ENCODE results near the gene SC5D. TPM values are rescaled to one million over a fixed set of nuclear protein-coding genes. Genes with fewer than 3 reads are reported as not detected.

SC5D gene
- total RNA-seq, 1 donor from 2014 or later = 55.3 TPM

DNA sequence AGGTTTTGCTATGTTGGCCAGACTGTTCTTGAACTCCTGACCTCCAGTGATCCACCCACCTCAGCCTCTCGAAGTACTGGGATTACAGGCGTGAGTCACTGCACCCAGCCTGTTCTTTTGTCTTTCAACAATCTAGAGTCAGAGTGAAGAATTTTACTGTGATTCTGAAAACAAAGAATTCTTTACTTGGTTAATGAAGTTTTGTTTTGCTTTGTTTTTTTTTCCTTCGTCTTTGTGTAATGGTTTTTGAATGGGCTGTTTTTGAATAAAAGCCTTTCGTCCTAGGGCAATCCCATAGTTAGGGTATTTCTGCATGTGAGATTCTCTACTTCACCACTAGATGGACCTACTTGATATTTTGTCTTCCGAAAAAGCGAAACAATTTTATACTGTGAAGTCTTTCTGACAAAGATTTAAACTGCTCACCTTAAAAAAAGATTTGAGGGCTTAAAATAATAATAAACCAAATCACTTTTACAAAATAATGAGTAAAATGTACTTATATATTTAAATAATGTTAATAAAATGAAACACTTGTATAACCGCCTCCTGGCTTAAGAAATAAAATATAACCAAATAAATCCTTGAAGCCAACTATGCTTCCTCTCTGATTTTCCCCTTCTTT is 43.4 kb upstream of the SC5D start:
- no peak overlapping the region for H3K4me3 ChIP-seq (ENCODE audit: low read depth, low read length)
- no peaks in the 10 kb centered on the region for H3K27me3 ChIP-seq (ENCODE audit: control insufficient read depth, insufficient read depth, low read length)
- TF ChIP-seq, protein P1, sequence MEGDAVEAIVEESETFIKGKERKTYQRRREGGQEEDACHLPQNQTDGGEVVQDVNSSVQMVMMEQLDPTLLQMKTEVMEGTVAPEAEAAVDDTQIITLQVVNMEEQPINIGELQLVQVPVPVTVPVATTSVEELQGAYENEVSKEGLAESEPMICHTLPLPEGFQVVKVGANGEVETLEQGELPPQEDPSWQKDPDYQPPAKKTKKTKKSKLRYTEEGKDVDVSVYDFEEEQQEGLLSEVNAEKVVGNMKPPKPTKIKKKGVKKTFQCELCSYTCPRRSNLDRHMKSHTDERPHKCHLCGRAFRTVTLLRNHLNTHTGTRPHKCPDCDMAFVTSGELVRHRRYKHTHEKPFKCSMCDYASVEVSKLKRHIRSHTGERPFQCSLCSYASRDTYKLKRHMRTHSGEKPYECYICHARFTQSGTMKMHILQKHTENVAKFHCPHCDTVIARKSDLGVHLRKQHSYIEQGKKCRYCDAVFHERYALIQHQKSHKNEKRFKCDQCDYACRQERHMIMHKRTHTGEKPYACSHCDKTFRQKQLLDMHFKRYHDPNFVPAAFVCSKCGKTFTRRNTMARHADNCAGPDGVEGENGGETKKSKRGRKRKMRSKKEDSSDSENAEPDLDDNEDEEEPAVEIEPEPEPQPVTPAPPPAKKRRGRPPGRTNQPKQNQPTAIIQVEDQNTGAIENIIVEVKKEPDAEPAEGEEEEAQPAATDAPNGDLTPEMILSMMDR (IDR thresholded peaks at IDR 0.05; ENCODE audit: insufficient read depth, low read length, severe bottlenecking) = peak; percentile 65
- FAIRE-seq (no peak), DNase-seq (ENCODE audit: low read depth) (peak; percentile 65)
- no peaks in the 10 kb centered on the region for H3K36me3 ChIP-seq (ENCODE audit: control insufficient read depth, insufficient read depth, low read length)

DNA sequence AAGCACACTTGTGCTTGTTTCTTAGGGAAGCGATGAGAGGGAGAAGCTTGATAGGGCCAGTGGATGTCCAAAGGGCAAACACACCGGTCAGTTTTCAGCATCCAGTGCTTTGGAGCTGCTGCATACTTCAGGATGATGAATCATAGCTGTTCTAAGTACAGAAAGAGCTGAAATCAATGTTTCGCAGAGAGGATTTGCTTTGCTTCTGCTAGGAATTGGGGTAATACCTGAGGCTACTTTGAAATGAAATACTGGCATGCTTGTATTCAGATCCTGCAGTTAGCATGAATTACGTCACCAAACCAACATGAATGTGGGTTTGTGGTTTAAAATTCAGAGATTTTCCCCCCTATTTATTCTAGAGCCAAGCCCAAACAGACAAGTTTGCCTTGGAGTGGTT is 41.7 kb upstream of the SC5D start:
- FAIRE-seq (peak; percentile 18), DNase-seq (ENCODE audit: low read depth) (peak; percentile 41)
- TF ChIP-seq, protein P1 (IDR thresholded peaks at IDR 0.05; ENCODE audit: insufficient read depth, low read length, severe bottlenecking) = no peak
- Histone ChIP-seq H3K27me3 (ENCODE audit: control insufficient read depth, insufficient read depth, low read length) (no peaks in the 10 kb centered on the region), H3K4me3 (ENCODE audit: low read depth, low read length) (no peak overlapping the region), H3K36me3 (ENCODE audit: control insufficient read depth, insufficient read depth, low read length) (no peaks in the 10 kb centered on the region)

DNA sequence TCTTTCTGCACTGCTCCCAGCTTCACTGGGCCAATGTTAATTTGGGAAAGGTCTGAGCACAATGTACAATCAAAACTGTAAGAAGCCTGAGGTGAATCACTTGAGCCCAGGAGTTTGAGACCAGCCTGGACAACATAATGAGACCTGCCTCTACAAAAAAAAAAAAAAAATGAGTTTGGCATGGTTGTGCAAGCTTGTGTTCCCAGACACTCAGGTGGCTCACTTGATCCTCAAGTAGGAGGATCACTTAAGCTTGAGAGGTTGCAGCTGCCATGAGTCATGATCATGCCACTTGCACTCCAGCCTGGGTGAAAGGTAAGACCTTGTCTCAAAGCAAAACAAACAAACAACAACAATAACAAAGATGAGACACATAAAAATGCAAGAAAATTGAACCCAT is 38.6 kb upstream of the SC5D start:
- peak; percentile 86 for FAIRE-seq

DNA sequence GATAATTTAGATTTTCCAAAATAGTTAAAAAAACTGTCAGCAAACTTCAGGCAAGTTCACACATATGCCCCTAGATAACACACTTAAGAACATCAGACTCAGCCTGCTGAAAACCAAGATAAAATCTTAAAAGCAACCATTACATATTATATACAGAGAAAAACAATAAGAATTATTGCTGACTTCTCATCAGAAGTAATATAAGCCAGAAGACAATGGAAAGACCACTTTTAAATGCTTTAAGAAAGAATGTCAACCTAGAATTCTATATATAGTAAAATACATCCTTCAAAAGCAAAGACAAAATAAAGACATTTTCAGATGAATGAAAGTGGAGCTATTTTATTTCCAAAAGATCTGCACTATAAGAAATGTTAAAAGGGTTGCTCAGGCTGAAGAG is 37.8 kb upstream of the SC5D start:
- H3K27me3 ChIP-seq (ENCODE audit: control insufficient read depth, insufficient read depth, low read length) = no peaks in the 10 kb centered on the region

More for the DNA sequence above, 38.6 kb upstream of the SC5D start:
- H3K27me3 ChIP-seq (ENCODE audit: control insufficient read depth, insufficient read depth, low read length) = no peaks in the 10 kb centered on the region
- no peak overlapping the region for H3K4me3 ChIP-seq (ENCODE audit: low read depth, low read length)
- TF ChIP-seq, protein P1 (IDR thresholded peaks at IDR 0.05; ENCODE audit: insufficient read depth, low read length, severe bottlenecking) = no peak
- no peaks in the 10 kb centered on the region for H3K36me3 ChIP-seq (ENCODE audit: control insufficient read depth, insufficient read depth, low read length)
- peak; percentile 92 for DNase-seq (ENCODE audit: low read depth)

DNA sequence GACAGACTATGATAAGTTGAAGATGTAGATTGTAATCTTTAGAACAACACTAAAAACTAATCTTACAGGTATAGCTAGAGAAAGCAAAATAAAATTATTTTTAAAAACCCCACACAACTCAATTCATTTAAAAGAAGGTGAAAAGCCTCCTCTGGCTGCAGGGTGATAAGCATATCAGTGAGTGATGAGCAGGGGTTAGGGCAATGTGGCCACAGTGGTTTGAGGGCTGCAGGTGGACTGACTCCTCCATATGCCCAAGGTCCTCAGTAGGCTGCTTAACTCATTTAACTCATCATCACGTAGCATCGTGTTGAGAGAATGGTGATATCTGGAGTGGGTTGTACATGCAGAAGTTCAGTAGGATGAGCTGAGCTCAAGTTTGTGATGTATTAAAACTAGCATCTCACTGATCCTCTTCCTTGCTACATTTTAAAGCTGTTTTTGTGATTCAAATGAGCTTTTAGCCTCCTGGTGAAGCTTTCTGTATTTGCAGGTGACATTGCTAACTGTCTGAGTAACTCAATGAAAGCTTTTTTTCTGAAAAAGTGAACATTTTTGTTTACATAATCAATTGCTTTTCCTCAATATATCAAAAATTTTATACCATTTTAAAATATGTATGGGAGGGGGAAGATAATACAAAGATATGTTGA is 37.0 kb upstream of the SC5D start:
- no peak for DNase-seq (ENCODE audit: low read depth)
- FAIRE-seq = peak; percentile 32
- no peaks in the 10 kb centered on the region for H3K27me3 ChIP-seq (ENCODE audit: control insufficient read depth, insufficient read depth, low read length)
- H3K4me3 ChIP-seq (ENCODE audit: low read depth, low read length) = no peak overlapping the region
- TF ChIP-seq, protein P1 (IDR thresholded peaks at IDR 0.05; ENCODE audit: insufficient read depth, low read length, severe bottlenecking) = no peak
- H3K36me3 ChIP-seq (ENCODE audit: control insufficient read depth, insufficient read depth, low read length) = no peaks in the 10 kb centered on the region

More for the DNA sequence above, 37.8 kb upstream of the SC5D start:
- TF ChIP-seq, protein P1 (IDR thresholded peaks at IDR 0.05; ENCODE audit: insufficient read depth, low read length, severe bottlenecking) = no peak
- Histone ChIP-seq H3K36me3 (ENCODE audit: control insufficient read depth, insufficient read depth, low read length) (no peaks in the 10 kb centered on the region), H3K4me3 (ENCODE audit: low read depth, low read length) (no peak overlapping the region)
- no peak for FAIRE-seq
- DNase-seq (ENCODE audit: low read depth) = no peak
